Measurements from ENCODE around the gene IGF1R. TPM values are rescaled to one million over a fixed set of nuclear protein-coding genes. Genes with fewer than 3 reads are reported as not detected.

Gene IGF1R
- total and polyA plus RNA-seq, 2 of the 13 experiments (the other 11 are each of a cell fraction or from before 2014, with no cell fraction given), result 15.9 to 18.4 TPM

DNA sequence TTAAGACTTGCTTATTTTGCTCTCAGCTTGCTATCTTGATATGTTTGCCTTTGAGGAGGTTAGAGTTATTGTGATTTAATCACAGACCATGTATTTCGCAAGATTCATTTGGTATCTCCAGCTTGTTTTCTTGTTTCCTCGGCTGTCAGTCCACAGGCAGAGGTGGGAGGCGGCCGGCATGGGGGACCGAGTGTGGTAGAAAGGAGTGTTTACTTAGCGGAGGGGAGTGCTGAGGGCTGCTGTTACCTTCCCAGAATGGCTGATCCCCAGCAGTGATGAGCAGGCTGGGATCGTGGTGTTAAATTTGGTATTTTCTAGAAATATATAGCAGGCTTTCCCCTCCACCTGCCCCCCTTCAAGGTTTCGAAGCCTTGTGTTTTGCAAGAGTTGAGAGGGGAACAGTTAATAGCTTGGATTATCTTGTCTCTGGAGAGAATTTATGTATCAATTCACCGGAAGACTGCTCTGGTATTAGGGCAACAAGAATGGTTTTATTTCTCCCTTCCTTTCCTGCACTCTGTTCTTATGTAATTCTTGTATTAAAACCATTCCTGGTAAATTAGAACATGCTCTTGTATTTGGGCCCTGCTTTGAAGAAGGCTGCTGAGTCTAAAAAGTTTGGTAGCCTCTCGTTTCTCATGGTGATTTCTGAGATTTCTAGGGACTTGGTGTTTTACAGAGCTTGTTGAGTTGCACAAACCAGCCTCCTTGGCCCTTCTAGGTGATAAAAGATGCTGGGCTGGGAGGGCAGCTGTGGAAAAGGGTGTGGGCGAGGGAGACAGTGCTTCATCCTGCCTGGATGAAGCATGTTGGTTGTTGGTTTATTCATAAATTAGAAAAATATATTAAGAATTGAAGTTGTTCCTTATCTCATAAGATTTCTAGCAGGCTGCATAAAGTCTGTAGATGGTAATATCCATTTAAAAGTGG lies 151.4 kb downstream of the IGF1R start (continued):
- TF ChIP-seq MYPOP (CRISPR knock-in tag; IDR thresholded peaks at IDR 0.05), result peak; percentile 36; the same call in 1 of the 2 replicates
- no peak for TF ChIP-seq FOXP1 (IDR thresholded peaks at IDR 0.05)
- peak; percentile 60 for TF ChIP-seq FOXP1 (CRISPR knock-in tag; IDR thresholded peaks at IDR 0.05)
- peak; percentile 49 for TF ChIP-seq FOXA3 (CRISPR knock-in tag; IDR thresholded peaks at IDR 0.05)
- TF ChIP-seq CEBPB (IDR thresholded peaks at IDR 0.05; ENCODE audit: borderline replicate concordance, low read depth, low read length), result peak; percentile 86
- no peak for TF ChIP-seq HNRNPUL1 (IDR thresholded peaks at IDR 0.05; ENCODE audit: low read depth, low read length)
- no peak for TF ChIP-seq TSC22D2 (CRISPR knock-in tag; IDR thresholded peaks at IDR 0.05; ENCODE audit: borderline replicate concordance)
- TF ChIP-seq RXRA (CRISPR knock-in tag; IDR thresholded peaks at IDR 0.05), result no peak
- TF ChIP-seq ZSCAN25 (CRISPR knock-in tag; IDR thresholded peaks at IDR 0.05), result 0 out of 2 replicates have a peak, but pooled peaks have one; percentile 23
- no peak for TF ChIP-seq HHEX (CRISPR knock-in tag; IDR thresholded peaks at IDR 0.05)
- peak; percentile 41 for TF ChIP-seq FOSL2 (CRISPR knock-in tag; IDR thresholded peaks at IDR 0.05)
- no peak for TF ChIP-seq MIER2 (CRISPR knock-in tag; IDR thresholded peaks at IDR 0.05)
- TF ChIP-seq ZMYM3 (CRISPR knock-in tag; IDR thresholded peaks at IDR 0.05), result no peak
- TF ChIP-seq HNF1B (CRISPR knock-in tag; IDR thresholded peaks at IDR 0.05), result no peak
- TF ChIP-seq SALL1 (CRISPR knock-in tag; IDR thresholded peaks at IDR 0.05), result peak; percentile 26; the same call in 1 of the 2 replicates
- no peak for TF ChIP-seq SOX13 (IDR thresholded peaks at IDR 0.05)
- peak in 1 of 2 experiments; percentile 48; a peak in 1 of 4 replicates for TF ChIP-seq SOX13 (CRISPR knock-in tag; conservative IDR thresholded peaks at IDR 0.05 in 1 of 2, IDR thresholded peaks at IDR 0.05 in 1 of 2)
- no peak for TF ChIP-seq KAT7 (CRISPR knock-in tag; IDR thresholded peaks at IDR 0.05; ENCODE audit: borderline replicate concordance)
- 0 out of 2 replicates have a peak, but pooled peaks have one; percentile 29 for TF ChIP-seq ARNT2 (CRISPR knock-in tag; IDR thresholded peaks at IDR 0.05; ENCODE audit: low read depth)
- TF ChIP-seq, protein P1, sequence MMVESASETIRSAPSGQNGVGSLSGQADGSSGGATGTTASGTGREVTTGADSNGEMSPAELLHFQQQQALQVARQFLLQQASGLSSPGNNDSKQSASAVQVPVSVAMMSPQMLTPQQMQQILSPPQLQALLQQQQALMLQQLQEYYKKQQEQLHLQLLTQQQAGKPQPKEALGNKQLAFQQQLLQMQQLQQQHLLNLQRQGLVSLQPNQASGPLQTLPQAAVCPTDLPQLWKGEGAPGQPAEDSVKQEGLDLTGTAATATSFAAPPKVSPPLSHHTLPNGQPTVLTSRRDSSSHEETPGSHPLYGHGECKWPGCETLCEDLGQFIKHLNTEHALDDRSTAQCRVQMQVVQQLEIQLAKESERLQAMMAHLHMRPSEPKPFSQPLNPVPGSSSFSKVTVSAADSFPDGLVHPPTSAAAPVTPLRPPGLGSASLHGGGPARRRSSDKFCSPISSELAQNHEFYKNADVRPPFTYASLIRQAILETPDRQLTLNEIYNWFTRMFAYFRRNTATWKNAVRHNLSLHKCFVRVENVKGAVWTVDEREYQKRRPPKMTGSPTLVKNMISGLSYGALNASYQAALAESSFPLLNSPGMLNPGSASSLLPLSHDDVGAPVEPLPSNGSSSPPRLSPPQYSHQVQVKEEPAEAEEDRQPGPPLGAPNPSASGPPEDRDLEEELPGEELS (CRISPR knock-in tag; IDR thresholded peaks at IDR 0.05), result peak; percentile 66; the same call in 1 of the 2 replicates
- TF ChIP-seq GTF3A (CRISPR knock-in tag; conservative IDR thresholded peaks at IDR 0.05), result no peak
- no peak for TF ChIP-seq SOX6 (IDR thresholded peaks at IDR 0.05)
- peak; percentile 24; the same call in 1 of the 2 replicates for TF ChIP-seq SOX6 (CRISPR knock-in tag; IDR thresholded peaks at IDR 0.05)
- no peak for TF ChIP-seq MLLT10 (CRISPR knock-in tag; IDR thresholded peaks at IDR 0.05)
- TF ChIP-seq ATM (IDR thresholded peaks at IDR 0.05; ENCODE audit: borderline replicate concordance), result no peak
- no peak for TF ChIP-seq NFKB2 (CRISPR knock-in tag; IDR thresholded peaks at IDR 0.05; ENCODE audit: borderline replicate concordance)
- TF ChIP-seq FOXJ3 (CRISPR knock-in tag; IDR thresholded peaks at IDR 0.05; ENCODE audit: borderline replicate concordance), result 0 out of 2 replicates have a peak, but pooled peaks have one; percentile 15
- no peak for TF ChIP-seq ZBTB1 (CRISPR knock-in tag; IDR thresholded peaks at IDR 0.05; ENCODE audit: borderline replicate concordance)
